PFSK-1 (cell line): ENCODE measurements around the gene ACOT4.

ENCODE experiments used
- FOXP2 ChIP-seq: optimal IDR thresholded peaks from 2 replicates; pipeline ENCODE3; 2011; ENCODE audit warnings: borderline replicate concordance, control low read depth, inconsistent platforms; ENCODE audit not compliant: insufficient read depth; ENCODE audit errors: extremely low read length, extremely low read depth
- POLR2AphosphoS5 ChIP-seq: IDR thresholded peaks from 2 replicates; pipeline ENCODE4 v1.6.1; 2012; ENCODE audit warnings: low read depth, mild to moderate bottlenecking, control low read depth, low read length, moderate library complexity
- SIN3A ChIP-seq: IDR thresholded peaks from 2 replicates; pipeline ENCODE4 v1.6.1; 2012; ENCODE audit warnings: mild to moderate bottlenecking, low read length, moderate library complexity, borderline replicate concordance; ENCODE audit not compliant: insufficient read depth
- TAF1 ChIP-seq: IDR thresholded peaks from 2 replicates; pipeline ENCODE4 v1.6.1; 2012; ENCODE audit warnings: low read length, control low read depth, borderline replicate concordance; ENCODE audit not compliant: insufficient read depth
- TF ChIP-seq, protein P1 (sequence below), 2 experiments: IDR thresholded peaks; 2 replicates each; pipeline versions ENCODE4 v1.6.1 to v1.8.0; 2011 to 2012; ENCODE audit warnings: low read depth in 2 of 2, low read length in 2 of 2, control low read depth in 1 of 2, inconsistent platforms in 1 of 2, mild to moderate bottlenecking in 1 of 2, moderate library complexity in 1 of 2; ENCODE audit not compliant: insufficient read depth in 1 of 2

Gene ACOT4

DNA sequence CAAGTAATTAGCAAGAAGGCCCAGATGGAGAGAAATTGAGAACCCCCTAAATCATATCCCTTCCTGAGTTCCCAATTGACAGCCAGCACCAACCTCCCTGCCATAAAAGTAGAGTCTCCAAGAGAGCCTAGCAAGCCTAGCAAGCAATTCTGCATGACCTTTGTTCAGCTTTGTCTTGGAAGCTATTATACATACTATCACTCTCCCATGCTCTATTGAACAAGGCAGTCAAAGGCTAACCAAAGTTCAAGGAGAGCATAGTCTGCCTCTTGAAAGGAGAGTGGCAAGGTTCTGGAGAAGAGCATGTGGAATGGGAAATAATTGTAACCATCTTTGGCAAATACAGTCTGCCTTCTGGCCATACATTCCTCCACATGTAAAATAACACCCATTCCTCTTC lies 7.8 kb downstream of the ACOT4 start:
- TF ChIP-seq POLR2AphosphoS5 (no peak), SIN3A (no peak), FOXP2 (no peak)
- TF ChIP-seq, protein P1, sequence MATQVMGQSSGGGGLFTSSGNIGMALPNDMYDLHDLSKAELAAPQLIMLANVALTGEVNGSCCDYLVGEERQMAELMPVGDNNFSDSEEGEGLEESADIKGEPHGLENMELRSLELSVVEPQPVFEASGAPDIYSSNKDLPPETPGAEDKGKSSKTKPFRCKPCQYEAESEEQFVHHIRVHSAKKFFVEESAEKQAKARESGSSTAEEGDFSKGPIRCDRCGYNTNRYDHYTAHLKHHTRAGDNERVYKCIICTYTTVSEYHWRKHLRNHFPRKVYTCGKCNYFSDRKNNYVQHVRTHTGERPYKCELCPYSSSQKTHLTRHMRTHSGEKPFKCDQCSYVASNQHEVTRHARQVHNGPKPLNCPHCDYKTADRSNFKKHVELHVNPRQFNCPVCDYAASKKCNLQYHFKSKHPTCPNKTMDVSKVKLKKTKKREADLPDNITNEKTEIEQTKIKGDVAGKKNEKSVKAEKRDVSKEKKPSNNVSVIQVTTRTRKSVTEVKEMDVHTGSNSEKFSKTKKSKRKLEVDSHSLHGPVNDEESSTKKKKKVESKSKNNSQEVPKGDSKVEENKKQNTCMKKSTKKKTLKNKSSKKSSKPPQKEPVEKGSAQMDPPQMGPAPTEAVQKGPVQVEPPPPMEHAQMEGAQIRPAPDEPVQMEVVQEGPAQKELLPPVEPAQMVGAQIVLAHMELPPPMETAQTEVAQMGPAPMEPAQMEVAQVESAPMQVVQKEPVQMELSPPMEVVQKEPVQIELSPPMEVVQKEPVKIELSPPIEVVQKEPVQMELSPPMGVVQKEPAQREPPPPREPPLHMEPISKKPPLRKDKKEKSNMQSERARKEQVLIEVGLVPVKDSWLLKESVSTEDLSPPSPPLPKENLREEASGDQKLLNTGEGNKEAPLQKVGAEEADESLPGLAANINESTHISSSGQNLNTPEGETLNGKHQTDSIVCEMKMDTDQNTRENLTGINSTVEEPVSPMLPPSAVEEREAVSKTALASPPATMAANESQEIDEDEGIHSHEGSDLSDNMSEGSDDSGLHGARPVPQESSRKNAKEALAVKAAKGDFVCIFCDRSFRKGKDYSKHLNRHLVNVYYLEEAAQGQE (IDR thresholded peaks at IDR 0.05; ENCODE audit: insufficient read depth in 1 of 2, low read depth in 2 of 2, low read length in 2 of 2): no peak

DNA sequence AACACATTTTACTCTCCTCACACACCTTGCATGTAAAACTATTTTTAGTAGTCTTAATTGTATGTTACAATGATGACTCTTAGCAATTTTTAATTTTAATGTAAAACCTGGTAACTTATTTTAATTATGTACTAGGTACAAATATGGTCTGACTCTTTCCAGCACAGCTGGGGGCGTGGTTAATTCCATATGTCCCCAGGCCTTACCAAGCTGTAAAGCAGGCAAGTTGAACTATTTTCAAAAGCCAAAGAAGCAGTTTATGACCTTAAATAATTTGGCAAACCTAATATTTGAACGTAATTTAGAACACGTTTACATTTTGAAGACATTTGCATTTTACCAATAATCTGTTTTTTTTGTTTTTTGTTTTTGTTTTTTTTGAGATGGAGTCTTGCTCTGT lies 11.3 kb downstream of the ACOT4 start:
- TF ChIP-seq SIN3A: no peak
- TF ChIP-seq, protein P1 (IDR thresholded peaks at IDR 0.05; ENCODE audit: insufficient read depth in 1 of 2, low read depth in 2 of 2, low read length in 2 of 2): no peak
- TF ChIP-seq POLR2AphosphoS5: no peak
- no peak for TF ChIP-seq TAF1
- no peak for TF ChIP-seq FOXP2

GRCh38 chr14:73606271-73606670 lies 14.6 kb downstream of the ACOT4 start:
- TF ChIP-seq SIN3A (no peak), POLR2AphosphoS5 (no peak), TAF1 (no peak), FOXP2 (no peak)
- TF ChIP-seq, protein P1 (IDR thresholded peaks at IDR 0.05; ENCODE audit: insufficient read depth in 1 of 2, low read depth in 2 of 2, low read length in 2 of 2): no peak

DNA sequence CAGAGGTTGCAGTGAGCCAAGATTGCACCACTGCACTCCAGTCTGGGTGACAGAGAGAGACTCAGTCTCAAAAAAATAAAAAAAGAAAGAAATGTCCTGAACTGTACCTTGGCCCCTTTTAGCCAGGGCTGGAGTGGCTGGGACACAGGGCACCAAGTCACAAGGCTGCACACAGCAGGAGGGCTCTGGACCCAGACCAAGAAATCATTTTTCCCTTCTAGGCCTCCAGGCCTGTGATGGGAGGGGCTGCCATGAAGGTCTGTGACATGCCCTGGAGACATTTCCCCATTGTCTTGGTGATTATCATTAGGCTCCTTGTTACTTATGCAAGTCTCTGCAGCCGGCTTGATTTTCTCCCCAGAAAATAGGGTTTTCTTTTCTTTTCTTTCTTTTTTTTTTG lies 15.6 kb downstream of the ACOT4 start:
- TF ChIP-seq SIN3A: no peak
- no peak for TF ChIP-seq POLR2AphosphoS5
- TF ChIP-seq TAF1: no peak
- TF ChIP-seq, protein P1 (IDR thresholded peaks at IDR 0.05; ENCODE audit: insufficient read depth in 1 of 2, low read depth in 2 of 2, low read length in 2 of 2): no peak
- no peak for TF ChIP-seq FOXP2

DNA sequence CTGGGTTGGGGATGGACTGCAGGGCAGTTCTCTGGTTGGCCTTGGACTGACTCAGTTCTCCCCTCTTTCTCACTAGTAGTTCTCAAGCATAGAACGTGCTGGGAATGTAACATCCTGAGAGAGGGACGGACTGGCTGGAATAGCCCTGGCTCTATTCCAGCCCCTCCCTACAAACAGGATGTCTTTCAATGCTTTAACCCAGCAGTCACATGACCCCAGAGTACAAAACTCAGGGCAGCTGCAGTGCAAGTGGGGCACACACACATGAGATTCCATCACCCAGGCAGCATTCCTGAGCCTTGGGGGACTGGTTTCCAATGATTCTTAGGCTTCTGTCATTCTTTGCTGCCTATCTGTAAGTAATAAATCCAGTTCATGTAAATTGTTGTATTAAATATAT lies 19.0 kb downstream of the ACOT4 start:
- no peak for TF ChIP-seq TAF1
- TF ChIP-seq POLR2AphosphoS5: no peak
- TF ChIP-seq SIN3A: no peak
- TF ChIP-seq, protein P1 (IDR thresholded peaks at IDR 0.05; ENCODE audit: insufficient read depth in 1 of 2, low read depth in 2 of 2, low read length in 2 of 2): no peak
- no peak for TF ChIP-seq FOXP2
